Kidney epithelial cell (primary cell): ENCODE data around the gene CELSR3. TPM values are rescaled to one million over a fixed set of nuclear protein-coding genes. Genes with fewer than 3 reads are reported as not detected.

Source experiments
- DNase-seq: peaks from one replicate; pipeline ENCODE4 v3.0.0-alpha.2; 2010; ENCODE audit warnings: low read depth
- H3K27me3 ChIP-seq: 2 replicates; pipeline ENCODE4 v1.6.0; 2011; ENCODE audit warnings: low read length; ENCODE audit not compliant: control insufficient read depth, insufficient read depth
- H3K36me3 ChIP-seq: 2 replicates; pipeline ENCODE4 v1.5.1; 2011; ENCODE audit warnings: low read length; ENCODE audit not compliant: control insufficient read depth, insufficient read depth
- H3K4me3 ChIP-seq: 2 replicates; pipeline ENCODE4 v1.5.1; 2011; ENCODE audit warnings: low read depth, mild to moderate bottlenecking, control low read depth, low read length
- total RNA-seq: library from RNA; depleted of rRNA; stranded (reverse); fragments of >200 nt; gene quantifications from 2 replicates; pipeline ENCODE4 v1.2.3, GENCODE V29; 2015
- TF ChIP-seq, protein P1 (sequence below): IDR thresholded peaks from 2 replicates; pipeline ENCODE4 v1.5.1; 2011; ENCODE audit warnings: mild to moderate bottlenecking, moderate library complexity, low read length, control low read depth, inconsistent platforms; ENCODE audit not compliant: insufficient read depth, poor library complexity, severe bottlenecking

Gene CELSR3
- total RNA-seq, 1 donor from 2014 or later = 5.2 TPM

DNA sequence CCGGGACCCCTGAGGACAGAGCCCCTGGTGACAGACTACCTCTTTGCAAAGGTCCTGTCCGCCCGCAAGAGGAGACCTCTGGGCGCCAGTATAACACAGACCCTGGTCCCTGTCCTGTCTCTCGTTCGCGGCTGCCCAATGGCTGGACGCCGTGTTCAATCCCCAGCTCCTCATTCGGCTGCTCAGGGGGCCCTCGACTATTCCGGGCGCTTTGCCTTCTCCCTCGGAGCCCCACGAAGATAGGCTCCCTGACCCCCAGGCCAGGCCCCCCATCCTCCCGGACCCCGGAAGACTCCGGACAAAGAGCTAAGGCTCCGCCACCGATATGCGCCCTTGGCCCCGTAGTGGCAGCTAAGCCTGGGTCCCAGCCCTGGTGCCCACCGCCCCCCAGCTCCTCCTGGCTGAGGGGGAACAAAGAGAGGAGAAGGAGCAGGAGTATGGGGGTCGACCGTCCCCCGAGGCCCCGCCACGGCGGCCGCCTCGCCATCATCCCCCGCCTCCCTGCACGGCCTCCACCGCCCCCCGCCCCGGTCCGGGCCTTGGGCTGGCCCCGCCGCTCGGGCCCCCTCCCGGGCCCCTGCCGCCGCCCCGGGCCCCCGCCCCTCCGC lies 437 bp downstream of the CELSR3 start:
- DNase-seq = no peak
- TF ChIP-seq, protein P1, sequence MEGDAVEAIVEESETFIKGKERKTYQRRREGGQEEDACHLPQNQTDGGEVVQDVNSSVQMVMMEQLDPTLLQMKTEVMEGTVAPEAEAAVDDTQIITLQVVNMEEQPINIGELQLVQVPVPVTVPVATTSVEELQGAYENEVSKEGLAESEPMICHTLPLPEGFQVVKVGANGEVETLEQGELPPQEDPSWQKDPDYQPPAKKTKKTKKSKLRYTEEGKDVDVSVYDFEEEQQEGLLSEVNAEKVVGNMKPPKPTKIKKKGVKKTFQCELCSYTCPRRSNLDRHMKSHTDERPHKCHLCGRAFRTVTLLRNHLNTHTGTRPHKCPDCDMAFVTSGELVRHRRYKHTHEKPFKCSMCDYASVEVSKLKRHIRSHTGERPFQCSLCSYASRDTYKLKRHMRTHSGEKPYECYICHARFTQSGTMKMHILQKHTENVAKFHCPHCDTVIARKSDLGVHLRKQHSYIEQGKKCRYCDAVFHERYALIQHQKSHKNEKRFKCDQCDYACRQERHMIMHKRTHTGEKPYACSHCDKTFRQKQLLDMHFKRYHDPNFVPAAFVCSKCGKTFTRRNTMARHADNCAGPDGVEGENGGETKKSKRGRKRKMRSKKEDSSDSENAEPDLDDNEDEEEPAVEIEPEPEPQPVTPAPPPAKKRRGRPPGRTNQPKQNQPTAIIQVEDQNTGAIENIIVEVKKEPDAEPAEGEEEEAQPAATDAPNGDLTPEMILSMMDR = no peak
- H3K36me3 ChIP-seq = no peaks in the 10 kb centered on the region
- H3K4me3 ChIP-seq = peak overlapping the region; percentile 60
- peaks cover 7% of the 10 kb centered on the region for H3K27me3 ChIP-seq

DNA sequence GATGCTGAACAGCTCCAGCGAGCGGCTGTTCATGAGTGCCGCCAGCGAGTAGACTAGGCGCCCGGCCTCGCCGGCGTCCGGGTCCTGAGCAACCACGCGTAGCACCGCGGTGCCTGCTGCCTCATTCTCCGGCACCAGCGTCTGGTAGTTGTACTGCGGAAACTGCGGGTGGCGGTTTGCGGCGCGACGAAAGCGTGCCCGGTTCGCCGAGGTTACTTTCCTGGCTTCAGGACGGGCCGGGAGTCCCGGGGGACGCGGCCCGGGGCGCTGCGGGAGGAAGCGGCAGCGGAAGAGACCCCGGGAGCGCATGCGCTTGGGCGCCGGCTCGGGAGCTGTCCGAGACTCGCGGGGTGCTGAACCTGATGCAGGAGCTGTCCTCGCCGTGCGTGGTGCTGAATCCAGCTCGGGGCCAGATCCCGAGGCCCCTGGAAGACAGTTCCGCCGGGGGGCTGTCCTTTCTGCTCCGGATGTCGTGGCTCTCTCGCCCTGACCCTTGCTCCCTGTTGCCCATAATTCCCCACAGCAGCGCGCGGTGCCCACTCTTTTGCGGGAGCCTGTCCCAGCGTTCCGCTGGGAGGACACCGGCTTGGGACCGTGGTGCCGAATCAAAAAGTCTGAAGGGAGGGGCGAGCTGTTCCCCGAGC lies 1.1 kb downstream of the CELSR3 start:
- H3K27me3 ChIP-seq = peaks cover 7% of the 10 kb centered on the region
- peak; percentile 9 for DNase-seq
- TF ChIP-seq, protein P1 = no peak

DNA sequence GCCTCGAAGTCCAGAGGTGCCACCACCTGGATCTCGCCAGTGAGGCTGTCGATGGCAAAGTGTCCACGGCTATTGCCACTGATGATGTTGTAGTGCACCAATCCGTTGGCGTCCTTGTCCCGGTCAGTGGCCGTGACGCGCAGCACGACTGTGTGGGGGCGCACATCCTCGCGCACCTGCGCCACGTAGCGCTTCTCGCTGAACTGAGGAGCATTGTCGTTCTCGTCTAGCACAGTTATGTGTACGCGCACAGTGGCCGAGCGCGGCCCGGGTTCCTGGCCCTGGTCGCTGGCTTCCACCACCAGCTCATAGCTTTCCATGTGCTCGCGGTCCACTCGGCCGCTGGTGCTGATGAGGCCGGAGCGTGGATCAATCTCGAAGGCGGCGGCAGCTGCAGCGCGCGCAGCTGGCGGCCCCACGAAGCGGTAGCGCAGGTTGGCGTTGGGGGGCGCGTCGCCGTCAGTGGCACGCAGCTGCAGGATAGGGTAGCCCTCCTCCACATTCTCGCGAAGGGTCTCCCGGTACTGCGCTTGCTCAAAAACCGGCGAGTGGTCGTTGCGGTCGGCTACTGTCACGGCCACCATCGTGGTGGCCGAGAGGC lies 1.8 kb downstream of the CELSR3 start:
- Histone ChIP-seq H3K36me3 (no peaks in the 10 kb centered on the region), H3K27me3 (peaks cover 7% of the 10 kb centered on the region), H3K4me3 (peak overlapping the region; percentile 53)
- no peak for DNase-seq
- TF ChIP-seq, protein P1 = no peak

More for the DNA sequence above, 1.1 kb downstream of the CELSR3 start:
- H3K4me3 ChIP-seq = peak overlapping the region; percentile 53
- H3K36me3 ChIP-seq = no peaks in the 10 kb centered on the region

DNA sequence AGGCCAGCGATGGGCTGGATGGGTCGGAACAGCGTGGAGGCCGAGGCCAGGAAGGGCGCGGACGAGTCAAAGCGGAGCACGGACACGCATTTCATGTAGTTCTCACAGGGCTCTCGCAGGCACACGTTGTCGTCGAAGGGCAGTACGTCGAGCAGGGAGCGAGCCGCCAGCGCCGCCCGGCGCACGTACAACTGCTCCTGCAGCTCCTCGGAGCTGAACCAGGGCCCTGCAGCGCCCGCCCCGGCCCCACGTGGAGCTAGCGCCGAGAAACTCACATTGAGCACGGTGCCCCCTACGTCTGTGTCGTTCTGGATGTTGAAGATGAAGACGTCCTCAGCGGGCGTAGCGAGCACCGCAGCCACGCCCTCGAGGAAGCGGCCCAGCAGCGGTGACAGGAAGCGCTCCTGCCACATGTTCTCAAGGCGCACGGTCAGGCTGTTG lies 5.8 kb downstream of the CELSR3 start:
- H3K36me3 ChIP-seq = no peaks in the 10 kb centered on the region
- peak overlapping the region; percentile 41 for H3K4me3 ChIP-seq
- H3K27me3 ChIP-seq = peaks cover 2% of the 10 kb centered on the region
- TF ChIP-seq, protein P1 = no peak
- no peak for DNase-seq

DNA sequence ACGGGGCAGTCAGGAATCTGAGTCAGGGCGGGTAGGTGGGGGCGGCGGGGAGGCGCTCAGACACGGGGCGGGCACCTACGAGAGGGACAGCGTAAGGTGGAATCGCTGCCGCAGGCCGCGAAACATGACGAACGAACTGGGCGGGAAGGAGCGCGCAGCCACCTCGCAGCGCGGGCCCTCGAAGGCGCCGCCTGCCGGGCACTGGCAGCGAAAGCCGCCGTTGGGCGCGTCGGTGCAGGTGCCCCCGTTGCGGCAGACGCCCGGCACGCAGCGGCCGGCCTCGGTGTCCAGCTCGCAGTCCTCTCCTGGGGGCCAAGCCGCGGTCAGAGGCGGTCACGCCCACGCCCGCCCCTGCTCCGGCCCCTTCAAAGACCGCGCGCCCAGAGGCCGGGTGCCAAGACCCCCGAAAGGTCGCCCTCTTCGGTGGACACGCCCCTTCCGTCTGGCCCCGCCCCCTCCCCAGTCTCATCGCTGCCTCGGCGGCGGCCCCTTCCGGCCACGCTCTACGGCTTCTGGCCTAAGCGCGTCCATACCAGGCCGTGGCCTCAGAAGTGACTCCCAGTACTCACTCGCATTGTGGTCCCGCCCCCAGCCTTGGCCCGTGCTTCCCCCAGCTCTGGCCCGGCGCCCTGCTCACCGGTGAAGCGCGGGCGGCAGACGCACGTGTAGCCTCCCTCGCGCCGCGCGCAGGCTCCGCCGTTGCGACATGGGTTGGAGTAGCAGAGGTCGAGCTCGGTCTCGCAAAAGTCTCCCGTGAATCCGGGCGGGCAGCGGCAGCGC lies 6.4 kb downstream of the CELSR3 start:
- TF ChIP-seq, protein P1 = peak; percentile 27
- peak; percentile 43 for DNase-seq
- peak overlapping the region; percentile 41 for H3K4me3 ChIP-seq
- H3K27me3 ChIP-seq = no peaks in the 10 kb centered on the region
- no peaks in the 10 kb centered on the region for H3K36me3 ChIP-seq
